ENCODE results near the gene LTB4R2. TPM values are rescaled to one million over a fixed set of nuclear protein-coding genes. Genes with fewer than 3 reads are reported as not detected.

Gene LTB4R2
- total RNA-seq, 4 donors from 2014 or later: 2.4 to 5.0 (median 3.4) TPM

GRCh38 chr14:24298892-24299254, 11.1 kb upstream of the LTB4R2 start:
- no peaks in the 10 kb centered on the region for H3K9me3 ChIP-seq
- peak overlapping the region in 3 of 4 donors; percentile 76 to 83 (median 82) for H3K27ac ChIP-seq
- peaks cover 0 to 49% of the 10 kb centered on the region in 2 donors for H3K36me3 ChIP-seq
- peak; percentile 14 for ATAC-seq
- H3K27me3 ChIP-seq: no peaks in the 10 kb centered on the region
- H3K4me3 ChIP-seq: peak overlapping the region; percentile 69 to 81
- TF ChIP-seq POLR2A (IDR thresholded peaks at IDR 0.05): no peak
- no peak for TF ChIP-seq POLR2AphosphoS5 (IDR thresholded peaks at IDR 0.05)
- TF ChIP-seq EP300 (IDR thresholded peaks at IDR 0.05): no peak
- TF ChIP-seq CTCF (IDR thresholded peaks at IDR 0.05): no peak
- 23% methylated on average over 2 of the region's 7 CpGs; no CpG with 5 or more reads in 1 of the 2 donors for WGBS, 2 donors (ENCODE audit: low coverage in 1 of 2)
- H3K4me1 ChIP-seq: peaks cover 4 to 51% (median 10%) of the 10 kb centered on the region in 3 donors

DNA sequence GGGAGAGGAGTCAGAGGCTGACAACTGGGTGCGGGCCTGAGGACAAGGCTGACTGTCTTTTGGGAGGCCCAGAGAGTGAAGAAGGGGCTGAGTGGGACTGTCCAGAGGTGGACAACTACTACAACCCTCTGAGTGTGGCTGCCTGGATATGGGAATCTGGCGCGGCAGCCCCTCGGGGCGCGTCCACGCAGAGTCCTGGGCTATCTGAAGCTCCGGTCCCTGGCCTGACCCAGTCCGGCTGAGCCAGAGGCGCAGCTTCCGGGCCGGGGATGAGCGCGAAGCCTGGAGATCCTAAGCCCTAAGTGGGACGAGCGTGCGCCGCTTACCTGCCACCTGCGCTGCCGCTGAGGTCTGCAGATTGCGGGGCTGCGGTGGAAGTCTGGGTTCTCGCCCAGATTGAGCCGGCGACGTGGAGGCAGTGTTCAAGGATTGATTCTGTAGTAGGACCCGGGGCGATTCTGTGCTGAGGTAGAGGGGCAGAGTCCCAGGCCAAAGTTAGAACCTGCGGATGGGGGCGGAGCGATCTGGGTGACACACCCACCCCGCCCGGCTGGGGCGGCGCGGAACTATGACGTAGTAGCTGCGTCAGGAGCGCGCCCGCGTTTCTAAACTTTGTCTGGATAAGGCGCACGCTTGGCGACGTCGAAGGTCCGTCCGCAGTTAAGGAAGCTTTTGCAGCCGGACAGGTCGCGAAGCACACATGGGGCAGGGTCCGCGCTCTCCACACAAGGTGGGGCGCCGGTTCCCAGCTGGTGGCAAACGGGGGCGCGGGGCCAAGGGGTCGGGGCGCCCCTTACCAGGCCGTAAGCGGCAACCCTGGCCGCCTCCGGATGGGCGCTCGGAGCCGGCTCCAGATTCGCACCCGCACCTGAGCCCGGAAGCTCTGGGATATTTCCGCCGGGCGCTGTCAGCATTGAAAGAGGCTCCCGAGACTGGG, 10.4 kb upstream of the LTB4R2 start, which contains the start of the genes DHRS1 and NOP9:
Gene DHRS1, minus strand, starts transcription at position 526 of the 937 bp plus-strand sequence. CDS start 674 bp downstream, outside the sequence.
Gene NOP9, plus strand, starts transcription at position 596 of the 937 bp plus-strand sequence. Its CDS starts 105 bp downstream, at position 701.
- WGBS, 2 donors (ENCODE audit: low coverage in 1 of 2): 0 to 4% methylated on average over 1 to 7 of the region's 75 CpGs
- TF ChIP-seq EP300 (IDR thresholded peaks at IDR 0.05): no peak
- TF ChIP-seq POLR2AphosphoS5 (IDR thresholded peaks at IDR 0.05): peak; percentile 95
- peak in 1 of 2 donors; percentile 70 for TF ChIP-seq POLR2A (IDR thresholded peaks at IDR 0.05)
- peak in 1 of 4 experiments; percentile 21 for TF ChIP-seq CTCF (IDR thresholded peaks at IDR 0.05)
- no peaks in the 10 kb centered on the region for H3K27me3 ChIP-seq
- peak within 1 kb of the TSS; percentile 69 to 81 for H3K4me3 ChIP-seq
- H3K9me3 ChIP-seq: no peaks in the 10 kb centered on the region
- H3K36me3 ChIP-seq: peaks cover 0 to 51% of the 10 kb centered on the region in 2 donors
- ATAC-seq: peak; percentile 91
- H3K4me1 ChIP-seq: peaks cover 4 to 51% (median 10%) of the 10 kb centered on the region in 3 donors
- peak within 1 kb of the TSS; percentile 39 to 83 (median 79) for H3K27ac ChIP-seq

GRCh38 chr14:24300326-24300980, 9.5 kb upstream of the LTB4R2 start:
- peaks cover 4 to 51% (median 10%) of the 10 kb centered on the region in 3 donors for H3K4me1 ChIP-seq
- H3K27ac ChIP-seq: peak overlapping the region; percentile 39 to 83 (median 79)
- no peak for ATAC-seq

DNA sequence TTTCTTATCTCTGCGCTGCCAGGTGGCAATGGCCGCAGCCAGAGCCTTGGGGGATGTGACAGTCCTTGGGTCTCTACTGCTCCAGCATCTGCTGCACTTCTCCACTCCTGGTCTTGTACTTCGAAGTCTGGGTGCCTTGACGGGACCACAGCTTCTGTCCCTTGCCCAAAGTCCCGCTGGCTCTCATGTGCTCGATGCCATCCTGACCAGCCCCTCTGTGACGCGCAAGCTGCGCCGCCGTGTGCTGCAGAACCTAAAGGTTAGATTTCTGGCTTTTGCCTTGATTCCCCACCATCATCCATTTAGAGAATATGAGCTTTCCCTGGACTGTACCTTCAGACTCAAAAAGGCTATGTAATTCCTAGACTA, 5.9 kb upstream of the LTB4R2 start:
- Histone ChIP-seq H3K36me3 (peaks cover 0 to 68% of the 10 kb centered on the region in 2 donors), H3K9me3 (no peaks in the 10 kb centered on the region), H3K4me3 (no peak overlapping the region), H3K27ac (no peak overlapping the region), H3K27me3 (no peaks in the 10 kb centered on the region), H3K4me1 (peaks cover 4 to 40% (median 8%) of the 10 kb centered on the region in 3 donors)
- ATAC-seq: no peak
- TF ChIP-seq POLR2AphosphoS5 (IDR thresholded peaks at IDR 0.05) (no peak), CTCF (IDR thresholded peaks at IDR 0.05) (no peak)
- 92 to 96% methylated on average over 7 to 9 of the region's 11 CpGs for WGBS, 2 donors (ENCODE audit: low coverage in 1 of 2)

More at GRCh38 chr14:24300326-24300980, 9.5 kb upstream of the LTB4R2 start:
- Histone ChIP-seq H3K27me3 (no peaks in the 10 kb centered on the region), H3K36me3 (peaks cover 0 to 52% of the 10 kb centered on the region in 2 donors), H3K4me3 (peak overlapping the region; percentile 69 to 81), H3K9me3 (no peaks in the 10 kb centered on the region)
- WGBS, 2 donors (ENCODE audit: low coverage in 1 of 2): 27 to 57% methylated on average over 5 to 11 of the region's 16 CpGs
- no peak for TF ChIP-seq EP300 (IDR thresholded peaks at IDR 0.05)
- TF ChIP-seq POLR2AphosphoS5 (IDR thresholded peaks at IDR 0.05): no peak
- no peak for TF ChIP-seq POLR2A (IDR thresholded peaks at IDR 0.05)

GRCh38 chr14:24307156-24307574, 2.8 kb upstream of the LTB4R2 start:
- peaks cover 0 to 58% of the 10 kb centered on the region in 2 donors for H3K36me3 ChIP-seq
- H3K27ac ChIP-seq: no peak overlapping the region
- no peaks in the 10 kb centered on the region for H3K27me3 ChIP-seq
- no peak for TF ChIP-seq CTCF (IDR thresholded peaks at IDR 0.05)
- no peak for TF ChIP-seq EP300 (IDR thresholded peaks at IDR 0.05)
- TF ChIP-seq POLR2AphosphoS5 (IDR thresholded peaks at IDR 0.05): no peak
- no peak for TF ChIP-seq POLR2A (IDR thresholded peaks at IDR 0.05)
- H3K4me1 ChIP-seq: peaks cover 0 to 45% (median 14%) of the 10 kb centered on the region in 3 donors
- no peak overlapping the region for H3K4me3 ChIP-seq
- 63 to 67% methylated on average over 7 of the region's 11 CpGs for WGBS, 2 donors (ENCODE audit: low coverage in 1 of 2)
- ATAC-seq: no peak
- no peaks in the 10 kb centered on the region for H3K9me3 ChIP-seq

All from gastroesophageal sphincter (tissue), 4 donors.